ENCODE results near the gene PLOD1. TPM values are rescaled to one million over a fixed set of nuclear protein-coding genes. Genes with fewer than 3 reads are reported as not detected.
"Not testable (repeated sequence)": the region's sequence is repeated elsewhere in the genome, so short reads cannot be mapped to it uniquely, and the experiment has no call there.

The PLOD1 gene
- total RNA-seq, 4 donors from 2014 or later: 28.8 to 56.3 (median 41.2) TPM

GRCh38 chr1:11904978-11905377 lies 29.5 kb upstream of the PLOD1 start:
- intact Hi-C loops (cut with DNase I; ENCODE audit: low total_unique reads): loop anchor here (5.0 kb wide), 1 partner anchor 68 kb away; no protein-coding TSS in a partner anchor
- 97% methylated on average over 5 of the region's 5 CpGs for WGBS, 2 donors (ENCODE audit: low coverage in 1 of 2)

GRCh38 chr1:11906870-11907269 lies 27.6 kb upstream of the PLOD1 start:
- in situ Hi-C loops (cut with MboI; ENCODE audit: low pct_ligation_motif_present in 1 of 4, low pct_unique_long_range_greater_than_20kb in 1 of 4, low sequenced_read_pairs in 3 of 4) (no loop called here), intact Hi-C loops (cut with DNase I; ENCODE audit: low total_unique reads) (loop anchor here (5.0 kb wide), 1 partner anchor 70 kb away; no protein-coding TSS in a partner anchor)
- H3K27me3 ChIP-seq: no peaks in the 10 kb centered on the region
- 28 to 65% methylated on average over 4 to 10 of the region's 10 CpGs for WGBS, 2 donors (ENCODE audit: low coverage in 1 of 2)
- no peak overlapping the region for H3K4me3 ChIP-seq
- no peak for DNase-seq
- no peak for TF ChIP-seq POLR2AphosphoS5 (IDR thresholded peaks at IDR 0.05)
- no peaks in the 10 kb centered on the region for H3K36me3 ChIP-seq
- peaks cover 0 to 13% (median 1%) of the 10 kb centered on the region in 4 donors for H3K4me1 ChIP-seq
- H3K27ac ChIP-seq: no peak overlapping the region
- no peaks in the 10 kb centered on the region for H3K9me3 ChIP-seq

More at GRCh38 chr1:11904978-11905377, 29.5 kb upstream of the PLOD1 start:
- Histone ChIP-seq H3K27ac (no peak overlapping the region), H3K27me3 (peaks cover 14% of the 10 kb centered on the region), H3K36me3 (no peaks in the 10 kb centered on the region), H3K9me3 (no peaks in the 10 kb centered on the region), H3K4me3 (no peak overlapping the region), H3K4me1 (peaks cover 0 to 13% (median 1%) of the 10 kb centered on the region in 4 donors)
- no peak for DNase-seq
- in situ Hi-C loops (cut with MboI; ENCODE audit: low pct_ligation_motif_present in 1 of 4, low pct_unique_long_range_greater_than_20kb in 1 of 4, low sequenced_read_pairs in 3 of 4): no loop called here
- TF ChIP-seq POLR2AphosphoS5 (IDR thresholded peaks at IDR 0.05) (no peak), POLR2A (IDR thresholded peaks at IDR 0.05) (no peak), CTCF (IDR thresholded peaks at IDR 0.05) (no peak), EP300 (IDR thresholded peaks at IDR 0.05; ENCODE audit: low read depth) (no peak)

GRCh38 chr1:11907275-11908094 lies 27.0 kb upstream of the PLOD1 start:
- in situ Hi-C loops (cut with MboI; ENCODE audit: low pct_ligation_motif_present in 1 of 4, low pct_unique_long_range_greater_than_20kb in 1 of 4, low sequenced_read_pairs in 3 of 4): no loop called here
- intact Hi-C loops (cut with DNase I; ENCODE audit: low total_unique reads): loop anchor here (5.0 kb wide), 1 partner anchor 70 kb away; no protein-coding TSS in a partner anchor
- peak overlapping the region; percentile 93 to 100 (median 98) for H3K27ac ChIP-seq
- peaks cover 0 to 13% (median 1%) of the 10 kb centered on the region in 4 donors for H3K4me1 ChIP-seq
- no peaks in the 10 kb centered on the region for H3K9me3 ChIP-seq
- no peak for TF ChIP-seq POLR2AphosphoS5 (IDR thresholded peaks at IDR 0.05)
- no peak for TF ChIP-seq POLR2A (IDR thresholded peaks at IDR 0.05)
- TF ChIP-seq CTCF (IDR thresholded peaks at IDR 0.05): peak; percentile 73 to 95 (median 88)
- TF ChIP-seq EP300 (IDR thresholded peaks at IDR 0.05; ENCODE audit: low read depth): no peak
- H3K36me3 ChIP-seq: no peaks in the 10 kb centered on the region
- 12 to 18% methylated on average over 13 to 19 of the region's 19 CpGs for WGBS, 2 donors (ENCODE audit: low coverage in 1 of 2)
- DNase-seq: peak; percentile 95
- peak overlapping the region in 1 of 4 donors; percentile 67 for H3K4me3 ChIP-seq
- no peaks in the 10 kb centered on the region for H3K27me3 ChIP-seq

GRCh38 chr1:11908095-11908675 lies 26.3 kb upstream of the PLOD1 start:
- WGBS, 2 donors (ENCODE audit: low coverage in 1 of 2): 0 to 1% methylated on average over 15 to 24 of the region's 24 CpGs
- in situ Hi-C loops (cut with MboI; ENCODE audit: low pct_ligation_motif_present in 1 of 4, low pct_unique_long_range_greater_than_20kb in 1 of 4, low sequenced_read_pairs in 3 of 4): no loop called here
- intact Hi-C loops (cut with DNase I; ENCODE audit: low total_unique reads): loop anchor here (5.0 kb wide), 1 partner anchor 71 kb away; no protein-coding TSS in a partner anchor
- Histone ChIP-seq H3K27ac (peak overlapping the region; percentile 93 to 100 (median 98)), H3K4me1 (peaks cover 0 to 13% (median 1%) of the 10 kb centered on the region in 4 donors), H3K9me3 (no peaks in the 10 kb centered on the region), H3K36me3 (no peaks in the 10 kb centered on the region), H3K4me3 (peak overlapping the region; percentile 59 to 87 (median 64)), H3K27me3 (no peaks in the 10 kb centered on the region)
- peak; percentile 73 for DNase-seq
- peak; percentile 97 to 100 (median 100) for TF ChIP-seq POLR2AphosphoS5 (IDR thresholded peaks at IDR 0.05)
- no peak for TF ChIP-seq EP300 (IDR thresholded peaks at IDR 0.05; ENCODE audit: low read depth)
- TF ChIP-seq CTCF (IDR thresholded peaks at IDR 0.05): no peak
- peak; percentile 100 for TF ChIP-seq POLR2A (IDR thresholded peaks at IDR 0.05)

GRCh38 chr1:11910914-11911228 lies 23.6 kb upstream of the PLOD1 start:
- DNase-seq; in situ Hi-C loops (cut with MboI; ENCODE audit: low pct_ligation_motif_present in 1 of 4, low pct_unique_long_range_greater_than_20kb in 1 of 4, low sequenced_read_pairs in 3 of 4); H3K27me3 ChIP-seq; H3K36me3 ChIP-seq; H3K4me3 ChIP-seq; H3K27ac ChIP-seq; intact Hi-C loops (cut with DNase I; ENCODE audit: low total_unique reads); H3K9me3 ChIP-seq: not testable (repeated sequence)
- WGBS, 2 donors (ENCODE audit: low coverage in 1 of 2): 81% methylated on average over 5 to 6 of the region's 6 CpGs
- peaks cover 0 to 13% (median 1%) of the 10 kb centered on the region in 4 donors for H3K4me1 ChIP-seq

Measured in transverse colon (tissue), 4 donors.